Frontal cortex (tissue), 4 donors: Measurements from ENCODE around the gene ACTL7B. TPM values are rescaled to one million over a fixed set of nuclear protein-coding genes. Genes with fewer than 3 reads are reported as not detected.
A peak's percentile ranks its signal among the peaks of the same experiment; 100 is the strongest.
"Not testable (repeated sequence)": the region's sequence is repeated elsewhere in the genome, so short reads cannot be mapped to it uniquely, and the experiment has no call there.

Experiments used
- DNase-seq, 2 donors: peaks; one replicate each; pipeline ENCODE4 v3.0.0; 2012; ENCODE audit warnings: low spot score in 2 of 2
- FAIRE-seq: peaks from 2 replicates; lab custom pipeline; 2012; peaks lifted over from hg19 to GRCh38; lab: Jason Lieb, UNC
- total RNA-seq: library from RNA; depleted of rRNA; stranded (reverse); fragments of >200 nt; gene quantifications from one replicate; pipeline ENCODE4 v1.2.3, GENCODE V29; 2014
- donor health status: control.
- donor health status: control.
- donor health status: control.

Gene ACTL7B
- total RNA-seq, 1 donor from 2014 or later: not detected

DNA sequence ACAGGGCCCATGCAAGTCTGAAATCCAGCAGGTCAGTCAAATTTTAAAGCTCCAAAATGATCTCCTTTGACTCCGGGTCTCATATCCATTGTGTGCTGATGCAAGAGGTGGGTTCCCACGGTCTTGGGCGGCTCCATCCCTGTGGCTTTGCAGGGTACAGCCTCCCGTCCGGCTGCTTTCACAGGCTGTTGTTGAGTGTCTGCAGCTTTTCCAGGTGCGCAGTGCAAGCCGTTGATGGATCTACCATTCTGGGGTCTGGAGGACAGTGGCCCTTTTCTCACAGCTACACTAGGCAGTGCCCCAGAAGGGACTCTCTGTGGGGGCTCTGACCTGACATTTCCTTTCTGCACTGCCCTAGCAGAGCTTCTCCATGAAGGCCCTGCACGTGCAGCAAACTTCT, 7.5 kb downstream of the ACTL7B start:
- FAIRE-seq, DNase-seq: not testable (repeated sequence)

DNA sequence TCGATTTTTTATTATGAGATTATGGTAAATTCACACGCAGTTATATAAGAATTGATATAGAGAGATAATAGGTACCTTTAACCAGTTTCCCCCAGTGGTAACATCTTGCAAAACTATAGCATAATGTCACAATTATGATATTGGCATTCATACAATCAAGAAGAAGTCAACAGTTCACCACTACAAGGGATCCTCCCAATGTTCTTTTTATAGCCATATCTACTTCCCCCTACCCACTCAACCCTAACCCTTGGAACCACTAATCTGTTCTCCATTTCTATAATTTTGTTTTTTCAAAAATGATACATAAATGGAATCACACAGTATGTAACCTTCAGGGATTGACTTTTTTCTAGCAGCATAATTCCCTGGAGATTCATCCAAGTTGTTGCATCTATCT, 9.8 kb downstream of the ACTL7B start:
- no peak for DNase-seq
- FAIRE-seq: no peak

DNA sequence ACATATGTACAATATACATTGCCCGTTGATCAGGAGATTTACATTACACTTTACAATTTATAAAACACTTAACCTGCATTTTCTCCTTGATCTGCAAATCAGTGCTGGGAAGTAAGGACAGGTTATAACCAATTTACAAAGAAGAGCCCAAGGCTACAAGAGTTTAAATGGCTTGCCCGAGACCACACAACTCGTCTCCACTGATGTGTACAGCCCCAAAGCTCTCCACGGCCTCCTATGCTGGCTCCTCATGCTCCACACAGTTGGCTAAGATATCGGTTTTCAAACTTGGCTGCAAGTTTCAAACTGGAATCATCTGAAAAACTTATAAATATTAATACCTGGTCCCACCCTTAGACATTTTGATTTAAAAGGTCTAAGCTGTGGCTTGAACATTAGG, 10.3 kb downstream of the ACTL7B start:
- DNase-seq: no peak
- no peak for FAIRE-seq

DNA sequence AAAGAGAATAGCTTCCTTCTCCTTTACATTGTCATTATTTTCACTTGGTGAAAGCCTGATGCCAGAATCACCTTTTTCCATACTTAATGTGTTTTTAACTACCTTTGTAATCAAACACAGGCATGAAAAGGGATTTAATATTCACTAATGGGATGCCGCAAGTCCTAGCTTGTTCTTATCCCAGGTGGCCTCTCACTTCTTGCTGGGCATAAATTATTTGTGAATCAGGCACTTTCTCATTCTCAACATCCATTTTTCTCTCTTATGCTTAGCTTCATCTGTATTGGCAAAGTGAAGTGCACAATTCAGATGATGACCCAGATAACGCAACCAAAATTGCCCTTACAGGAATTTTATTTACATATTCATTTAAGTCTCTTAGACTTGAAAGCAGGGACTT, 10.9 kb downstream of the ACTL7B start:
- DNase-seq: no peak
- no peak for FAIRE-seq

DNA sequence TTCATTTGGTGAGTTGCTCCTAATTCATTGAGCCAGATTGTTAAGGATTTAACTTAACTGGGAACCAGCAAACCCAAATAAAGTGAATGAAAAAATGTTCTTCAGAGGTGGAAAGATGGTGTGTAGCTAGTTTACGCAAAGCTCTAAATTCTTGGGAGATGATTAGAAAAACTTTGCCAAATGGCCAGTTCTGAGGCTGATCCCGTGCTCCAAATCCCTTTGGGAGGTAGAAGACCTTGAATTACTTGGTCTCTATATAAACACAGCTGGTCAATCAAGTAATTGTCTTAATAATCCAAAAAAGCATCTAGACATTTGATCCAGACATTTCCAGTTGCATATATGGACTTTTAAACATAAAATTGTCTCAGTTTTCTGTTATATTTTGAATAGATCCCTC, 11.4 kb downstream of the ACTL7B start:
- FAIRE-seq (no peak), DNase-seq (no peak)

DNA sequence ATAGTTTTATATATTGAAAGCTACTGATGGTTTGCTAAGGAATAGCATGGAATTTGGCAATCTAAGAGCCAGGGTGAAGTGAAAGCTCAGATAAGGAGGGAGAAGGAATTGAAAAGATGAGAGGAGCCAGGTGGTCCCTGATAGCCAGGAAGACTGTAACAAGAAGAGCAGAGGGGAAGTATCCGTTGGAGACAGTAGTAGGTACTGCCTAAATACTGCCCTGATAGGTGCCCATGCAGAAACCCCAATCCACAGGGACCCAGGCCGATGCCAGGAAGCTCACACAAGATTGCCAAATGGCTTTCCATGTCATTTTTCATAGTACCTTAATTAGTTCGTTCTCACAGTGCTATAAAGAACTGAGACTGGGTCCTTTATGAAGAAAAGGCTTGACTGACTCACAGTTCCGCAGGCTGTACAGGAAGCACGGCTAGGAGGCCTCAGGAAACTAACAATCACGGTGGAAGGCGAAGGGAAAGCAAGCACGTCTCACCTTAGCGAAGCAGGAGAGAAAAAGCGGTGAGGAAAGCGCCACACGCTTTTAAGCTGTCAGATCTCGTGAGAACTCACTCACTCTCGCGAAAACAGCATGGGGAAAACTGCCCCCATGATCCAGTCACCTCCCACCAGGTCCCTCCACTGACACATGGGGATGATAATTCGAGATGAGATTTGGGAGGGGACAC, 13.0 kb downstream of the ACTL7B start:
- DNase-seq (no peak), FAIRE-seq (no peak)

DNA sequence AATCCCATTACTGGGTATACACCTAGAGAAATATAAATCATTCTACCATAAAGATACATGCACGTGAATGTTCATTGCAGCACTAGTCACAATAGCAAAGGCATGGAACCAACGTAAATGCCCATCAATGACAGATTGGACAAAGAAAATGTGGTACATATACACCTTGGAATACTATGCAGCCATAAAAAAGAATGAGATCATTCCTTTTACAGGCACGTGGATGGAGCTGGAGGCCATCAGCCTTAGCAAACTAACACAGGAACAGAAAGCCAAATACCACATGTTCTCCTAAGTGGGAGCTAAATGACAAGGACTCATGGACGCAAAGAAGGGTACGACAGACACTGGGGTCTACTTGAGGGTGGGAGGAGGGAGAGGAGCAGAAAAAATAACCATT, 16.2 kb downstream of the ACTL7B start:
- DNase-seq, FAIRE-seq: not testable (repeated sequence)

DNA sequence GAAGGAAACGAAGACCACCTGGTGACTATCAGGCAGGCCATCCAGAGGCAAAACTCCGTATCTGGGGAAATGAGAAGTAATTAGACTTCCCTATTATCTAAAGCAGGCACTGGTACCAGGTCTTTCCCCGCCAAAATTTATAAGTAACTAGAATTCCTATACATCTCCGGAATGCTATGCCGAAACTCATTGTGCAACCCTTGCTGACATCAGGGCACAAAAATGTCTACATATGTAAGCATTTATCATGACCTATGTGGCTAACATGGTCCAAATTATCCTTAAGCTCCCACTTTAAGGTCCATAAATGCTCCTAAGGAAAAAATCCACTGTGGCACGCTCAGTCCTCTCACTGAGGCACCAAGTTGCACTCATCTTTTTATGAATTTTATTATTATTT, 17.8 kb downstream of the ACTL7B start:
- FAIRE-seq: no peak

DNA sequence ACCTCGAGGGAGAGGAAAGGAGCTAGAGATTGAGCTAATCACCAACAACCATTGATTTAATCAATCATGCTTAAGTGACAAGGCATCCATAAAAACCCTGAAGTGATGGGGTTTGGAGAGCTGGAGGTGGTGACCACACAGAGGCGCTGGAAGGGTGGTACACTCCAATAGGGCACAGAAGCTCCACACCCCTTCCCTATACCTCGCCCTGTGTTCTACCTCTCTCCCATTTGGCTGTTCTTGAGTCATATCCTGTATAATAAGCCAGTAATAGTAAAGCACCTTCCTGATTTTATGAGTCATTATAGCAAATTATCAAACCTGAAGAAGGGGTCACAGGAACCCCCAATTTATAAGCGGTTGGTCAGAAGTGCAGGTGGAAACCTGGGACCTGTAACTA, 18.3 kb downstream of the ACTL7B start:
- FAIRE-seq (no peak), DNase-seq (no peak)

More for the DNA sequence above, 17.8 kb downstream of the ACTL7B start:
- no peak for DNase-seq

DNA sequence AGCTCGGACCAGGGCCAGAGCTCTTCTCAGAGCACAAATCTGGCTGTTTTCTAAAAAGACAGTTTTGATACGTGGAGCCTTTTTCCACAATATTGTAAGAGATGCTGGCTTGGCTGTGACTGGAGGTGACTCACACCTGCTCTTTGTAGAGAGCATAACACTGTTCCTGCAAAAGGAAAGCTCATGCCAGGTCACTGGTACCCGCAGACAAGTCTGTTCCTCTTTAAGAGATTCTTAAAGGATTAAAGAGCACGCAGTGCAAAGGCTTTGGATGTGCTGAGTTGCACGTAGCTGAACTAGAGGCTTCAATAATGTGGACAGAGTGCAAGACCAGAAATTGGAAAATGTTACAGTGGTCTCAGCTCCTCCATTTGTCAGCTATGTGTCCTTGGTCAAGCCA, 19.0 kb downstream of the ACTL7B start:
- DNase-seq (no peak), FAIRE-seq (no peak)

DNA sequence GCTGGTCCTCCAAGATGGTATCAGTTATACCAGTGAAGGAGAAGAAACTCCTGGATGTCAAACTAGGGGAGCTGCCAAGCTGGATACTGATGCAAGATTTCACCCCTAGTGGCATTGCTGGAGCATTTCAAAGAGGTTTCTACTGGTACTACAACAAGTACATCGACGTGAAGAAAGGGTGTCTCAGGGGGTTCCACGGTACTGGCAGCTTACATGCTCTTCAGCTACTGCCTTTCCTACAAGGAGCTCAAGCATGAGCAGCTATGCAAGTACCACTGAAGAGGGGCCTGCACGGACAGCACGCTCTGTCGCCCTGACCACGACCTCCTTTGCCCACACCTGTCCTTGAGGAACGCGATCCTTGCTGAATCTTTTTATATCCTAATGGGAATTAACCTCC, 19.5 kb downstream of the ACTL7B start:
- FAIRE-seq (no peak), DNase-seq (no peak)

DNA sequence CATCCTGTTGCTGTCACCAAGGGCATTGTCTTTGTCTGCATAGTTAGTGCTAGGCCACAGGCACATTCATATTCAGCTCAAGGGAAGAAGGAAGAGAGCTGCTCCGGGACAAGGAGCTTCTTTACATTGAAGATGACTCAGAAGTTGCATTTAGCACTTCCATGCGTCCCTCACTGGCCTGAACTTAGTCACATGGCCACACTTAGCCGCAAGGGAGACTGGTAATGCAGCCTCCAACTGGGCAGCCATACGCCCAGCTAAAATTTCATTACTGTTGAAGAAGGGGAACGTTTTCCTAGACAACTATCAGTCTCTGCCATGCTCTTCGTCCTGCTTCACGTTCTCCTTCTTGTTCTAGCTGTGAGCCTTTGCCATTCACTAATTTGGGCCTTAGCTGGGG, 20.0 kb downstream of the ACTL7B start:
- no peak for DNase-seq
- FAIRE-seq: no peak

DNA sequence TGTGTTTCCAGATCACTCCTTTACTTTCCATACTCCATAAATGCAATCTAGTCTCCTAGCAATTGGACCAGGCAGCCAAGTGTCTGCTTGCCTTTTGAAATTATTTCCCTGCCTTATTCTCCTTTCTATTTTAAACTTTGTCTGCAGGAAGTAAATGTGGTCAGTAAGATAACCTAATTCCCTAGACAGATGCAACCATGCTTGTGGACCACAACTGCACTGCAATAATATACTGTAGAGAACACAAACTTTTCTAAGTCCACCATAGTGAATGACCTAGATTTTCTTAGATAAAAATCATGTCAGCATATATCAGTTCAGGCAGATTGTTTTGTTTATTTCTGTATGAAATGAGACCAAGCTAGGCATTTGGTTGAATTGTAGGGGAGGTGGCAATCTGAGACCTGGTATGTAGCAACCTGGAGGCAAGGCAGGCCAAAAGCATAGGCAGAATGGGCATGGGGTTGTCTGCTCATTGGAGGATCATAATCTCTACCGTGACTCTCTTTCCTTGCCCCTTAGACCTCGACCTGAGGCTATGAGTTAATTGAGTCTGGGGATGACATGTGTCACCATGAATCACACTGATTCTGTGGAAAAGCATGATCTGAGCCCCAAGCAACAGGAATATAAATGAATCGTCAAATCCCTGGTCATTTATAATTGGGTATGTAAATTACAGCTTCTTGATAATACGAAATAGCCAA, 20.7 kb downstream of the ACTL7B start:
- FAIRE-seq (no peak), DNase-seq (no peak)

DNA sequence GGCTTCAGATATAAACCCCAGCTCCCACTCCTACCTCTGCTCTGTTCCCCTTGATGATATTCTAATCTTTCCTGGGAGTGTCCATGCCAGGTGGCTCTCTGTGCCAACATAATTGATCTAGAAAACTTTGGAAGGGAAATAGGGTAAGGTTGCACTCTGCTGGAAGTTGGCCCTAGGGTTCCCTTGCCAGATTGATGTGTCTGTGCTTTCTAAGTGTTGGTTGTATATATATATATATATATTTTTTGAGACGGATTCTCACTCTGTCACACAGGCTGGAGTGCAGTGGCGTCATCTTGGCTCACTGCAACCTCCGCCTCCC, 23.6 kb downstream of the ACTL7B start:
- no peak for DNase-seq
- FAIRE-seq: no peak

DNA sequence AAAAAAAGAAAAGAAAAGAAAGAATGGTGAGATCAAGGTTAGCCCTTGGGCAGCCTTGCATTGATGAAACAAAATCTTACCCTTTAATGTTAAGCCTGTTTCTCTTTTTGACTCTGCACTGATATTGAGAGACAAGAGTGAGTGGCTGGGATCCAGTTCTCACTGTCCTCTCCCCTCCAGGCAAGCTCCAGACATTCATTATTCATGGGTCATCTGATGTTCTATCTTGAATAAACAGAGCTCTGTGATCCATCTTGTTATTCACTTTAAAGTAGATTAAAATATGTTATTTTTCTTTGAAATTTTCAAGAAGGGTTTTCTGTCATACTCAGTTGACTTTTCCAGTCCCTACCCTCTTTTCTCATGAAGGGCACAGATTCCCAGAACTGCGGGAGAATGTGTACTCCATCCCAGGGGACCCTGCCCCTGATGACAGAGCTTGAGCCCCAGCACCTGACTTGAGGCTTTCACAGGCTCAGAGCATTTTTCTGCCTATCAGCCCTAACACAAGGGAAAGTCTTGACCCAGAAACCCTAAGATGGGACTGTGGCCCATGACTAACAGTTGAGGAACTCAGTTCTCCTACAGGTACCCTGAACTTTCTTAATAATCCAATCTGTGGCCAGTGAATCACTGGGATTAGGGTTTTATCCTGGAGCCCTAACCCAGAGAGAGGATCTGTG, 24.1 kb downstream of the ACTL7B start:
- no peak for DNase-seq

DNA sequence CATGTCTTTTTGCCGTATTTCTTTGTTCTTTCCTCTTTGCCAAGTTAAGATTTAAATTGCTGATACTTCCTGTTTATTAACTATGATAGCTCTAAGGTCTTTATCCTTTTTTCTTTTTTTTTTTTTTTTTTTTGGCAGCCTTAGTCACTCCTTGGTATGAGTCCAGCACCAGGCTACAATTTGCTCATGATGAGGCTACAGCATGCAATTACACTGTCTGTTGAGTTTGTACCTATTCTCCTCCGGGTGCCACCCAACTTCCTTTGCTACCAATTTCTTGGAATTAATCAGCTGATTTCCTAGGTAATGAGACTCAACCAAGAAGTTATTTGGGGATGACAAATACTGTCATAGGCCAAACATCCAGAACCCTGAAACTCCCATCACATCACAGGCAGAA, 25.5 kb downstream of the ACTL7B start:
- DNase-seq (no peak), FAIRE-seq (no peak)

More for the DNA sequence above, 24.1 kb downstream of the ACTL7B start:
- FAIRE-seq: no peak

DNA sequence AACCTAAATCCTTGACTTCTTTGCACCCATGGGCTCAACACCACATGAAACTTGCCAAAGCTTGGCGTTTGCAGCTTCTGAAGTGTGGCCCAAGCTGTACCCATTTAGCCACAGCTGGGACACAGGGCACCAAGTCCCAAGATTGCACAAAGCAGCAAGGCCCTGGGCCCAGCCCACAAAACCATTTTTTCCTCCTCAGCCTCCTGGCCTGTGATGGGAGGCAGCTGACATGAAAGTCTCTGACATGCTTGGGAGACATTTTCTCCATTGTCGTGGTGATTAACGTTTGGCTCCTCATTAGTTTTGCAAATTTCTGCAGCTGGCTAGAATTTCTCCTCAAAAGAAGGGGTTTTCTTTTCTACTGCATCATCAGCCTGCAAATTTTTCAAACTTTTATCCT, 32.0 kb downstream of the ACTL7B start:
- DNase-seq (no peak), FAIRE-seq (no peak)

DNA sequence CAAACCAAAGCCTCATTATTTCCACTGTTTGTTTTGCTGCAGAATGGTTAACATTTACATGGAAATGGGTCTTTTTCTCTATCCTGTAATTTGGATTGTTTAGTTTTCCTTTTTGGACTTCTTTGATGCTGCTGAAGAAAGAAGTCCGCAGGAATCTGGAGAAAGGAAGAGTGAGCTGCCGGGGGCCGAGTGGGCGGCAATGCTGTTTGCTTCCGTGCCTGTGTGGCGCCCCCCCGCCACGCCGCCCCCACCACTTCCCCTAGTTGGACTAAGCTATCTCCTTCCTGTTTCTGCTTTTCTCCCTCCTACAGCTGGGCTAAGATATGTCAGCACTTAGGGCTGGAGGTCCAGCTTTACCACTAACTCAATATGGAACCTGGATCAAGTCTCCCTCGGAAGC, 39.7 kb downstream of the ACTL7B start:
- no peak for DNase-seq
- FAIRE-seq: no peak

DNA sequence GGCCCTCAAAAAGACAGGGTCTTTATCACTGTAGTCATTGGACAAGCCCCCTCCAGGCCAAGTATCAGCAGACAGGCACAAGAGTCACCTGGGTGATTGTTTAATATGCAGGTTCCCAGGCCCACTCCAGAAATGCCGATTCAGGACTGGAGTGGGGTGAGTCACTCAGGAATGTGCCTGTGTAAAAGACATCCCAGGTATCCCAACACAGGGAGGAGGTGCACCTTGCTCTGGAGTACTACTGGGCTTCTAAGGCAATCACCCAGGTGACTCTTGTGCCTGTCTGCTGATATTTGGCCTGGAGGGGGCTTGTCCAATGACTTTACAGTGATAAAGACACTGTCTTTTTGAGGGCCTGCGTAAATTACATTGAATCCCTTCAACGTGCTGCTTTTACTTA, 40.6 kb downstream of the ACTL7B start:
- FAIRE-seq: no peak
- DNase-seq: no peak

DNA sequence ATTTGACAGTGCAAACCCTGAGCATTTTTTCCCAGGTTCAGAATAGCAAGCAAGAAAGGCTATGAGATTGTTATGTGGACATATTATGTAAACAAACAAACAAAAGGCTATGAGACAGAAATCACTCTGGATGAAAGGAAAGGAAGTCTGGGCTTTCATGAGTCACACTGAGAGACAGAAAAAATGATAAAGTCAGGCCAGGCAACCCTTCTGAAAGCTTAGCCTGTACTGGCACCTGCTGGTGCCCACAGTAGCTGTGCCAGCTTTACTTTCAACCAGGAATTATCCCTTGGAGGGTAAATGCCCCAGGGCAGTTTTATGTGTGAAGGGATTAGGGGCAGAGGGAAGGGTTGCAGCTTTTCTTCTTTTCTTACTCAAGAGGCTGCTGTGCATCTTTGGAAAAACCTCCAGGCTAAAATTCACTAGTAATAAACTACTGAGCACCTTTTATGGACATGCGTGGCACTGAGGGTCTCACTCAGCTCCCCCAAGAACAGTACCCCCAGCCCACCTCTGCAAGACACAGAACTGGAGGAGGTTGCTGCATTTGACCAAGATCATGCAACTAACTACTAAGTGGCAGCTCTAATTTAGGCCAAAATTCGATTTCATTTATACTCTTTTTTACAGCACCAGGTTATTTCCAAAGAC, 41.7 kb downstream of the ACTL7B start:
- FAIRE-seq (peak; percentile 3), DNase-seq (peak; percentile 14 to 54)
